Gastroesophageal sphincter (tissue), 4 donors: ENCODE results near the gene SPON1. TPM values are rescaled to one million over a fixed set of nuclear protein-coding genes. Genes with fewer than 3 reads are reported as not detected.

Experiments
- ATAC-seq: fragments of 150-250 bp; one replicate; pipeline ENCODE4 v1.9.1; 2016; ENCODE audit warnings: mild to moderate bottlenecking, moderate library complexity
- H3K27ac ChIP-seq, 4 donors: fragments of 200-600 bp; sonication (generic) in 3 of 4; 1 replicate in 3 of 4; 2 replicates in 1 of 4; pipeline ENCODE4 v1.5.1; 2016 to 2019
- H3K27me3 ChIP-seq: fragments of 200-600 bp; sonication (generic); one replicate; pipeline ENCODE4 v1.5.1; 2019
- H3K36me3 ChIP-seq, 2 donors: fragments of 200-600 bp; sonication (generic); one replicate each; pipeline ENCODE4 v1.5.1; 2019; ENCODE audit warnings: control low read depth in 1 of 2
- H3K4me1 ChIP-seq, 3 donors: fragments of 200-600 bp; sonication (generic); 1 replicate in 2 of 3; 2 replicates in 1 of 3; pipeline ENCODE4 v1.5.1; 2016 to 2019; ENCODE audit warnings: control low read depth in 2 of 3
- H3K4me3 ChIP-seq, 2 donors: fragments of 200-600 bp; sonication (generic); one replicate each; pipeline ENCODE4 v1.5.1; 2019; ENCODE audit warnings: mild to moderate bottlenecking in 1 of 2, moderate library complexity in 1 of 2
- H3K9me3 ChIP-seq, 3 donors: fragments of 200-600 bp; sonication (generic); one replicate each; pipeline ENCODE4 v1.5.1; 2017 to 2019; ENCODE audit warnings: control low read depth in 2 of 3
- EP300 ChIP-seq: sonication (generic); formaldehyde crosslinking; IDR thresholded peaks from one replicate; pipeline ENCODE4 v1.6.1; 2017; ENCODE audit warnings: antibody characterized with exemption, mild to moderate bottlenecking
- POLR2A ChIP-seq, 2 donors: fragments of 450-650 bp; IDR thresholded peaks; one replicate each; pipeline ENCODE4 v1.6.1; 2017; ENCODE audit warnings: antibody characterized with exemption in 2 of 2, mild to moderate bottlenecking in 2 of 2, moderate library complexity in 1 of 2
- POLR2AphosphoS5 ChIP-seq: sonication (generic); formaldehyde crosslinking; IDR thresholded peaks from one replicate; pipeline ENCODE4 v1.6.1; 2017; ENCODE audit warnings: antibody characterized with exemption
- WGBS, 2 donors: methylation state at CpG; one replicate each; pipeline ENCODE4 v1.1.5; 2018; ENCODE audit warnings: low coverage in 1 of 2; 5-methylcytosine and 5-hydroxymethylcytosine counted together
- total RNA-seq, 4 donors: library from RNA; depleted of rRNA; stranded (reverse); fragments of >200 nt; gene quantifications; one replicate each; pipeline ENCODE4 v1.1.0, GENCODE V29; 2016
- TF ChIP-seq, protein P1 (sequence below), 4 experiments: fragments of 200-600 bp in 2 of 4; fragments of 450-650 bp in 2 of 4; sonication (generic) in 1 of 4; IDR thresholded peaks; one replicate each; pipeline ENCODE4 v1.5.1; 2017 to 2019; ENCODE audit warnings: antibody characterized with exemption in 4 of 4, mild to moderate bottlenecking in 2 of 4, moderate library complexity in 2 of 4

SPON1 gene
- total RNA-seq, 4 donors from 2014 or later: 11.0 to 121 (median 64.6) TPM

DNA sequence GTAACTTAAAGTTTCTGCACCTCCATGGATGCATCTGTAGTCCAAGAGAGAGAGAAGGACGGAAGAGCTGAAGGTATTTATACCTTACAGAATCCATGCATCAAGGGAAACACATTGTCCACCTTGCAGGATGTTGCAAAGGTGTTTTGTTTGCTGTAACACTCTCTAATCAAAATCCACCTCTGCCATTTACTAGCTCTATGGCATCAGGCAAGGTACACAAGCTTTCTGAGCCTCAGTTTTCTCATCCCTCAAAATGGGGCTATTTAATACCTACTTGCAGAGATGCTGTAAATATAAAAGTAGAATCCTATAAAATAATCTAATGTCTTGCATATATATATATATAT lies 21.6 kb upstream of the SPON1 start:
- 85 to 86% methylated on average over 1 of the region's 1 CpG for whole genome bisulfite sequencing, 2 donors
- Histone ChIP-seq H3K9me3 (no peaks in the 10 kb centered on the region), H3K4me1 (no peaks in the 10 kb centered on the region), H3K27ac (no peak overlapping the region), H3K27me3 (peaks cover 20% of the 10 kb centered on the region), H3K36me3 (no peaks in the 10 kb centered on the region), H3K4me3 (no peak overlapping the region)
- no peak for ATAC-seq
- TF ChIP-seq, protein P1, sequence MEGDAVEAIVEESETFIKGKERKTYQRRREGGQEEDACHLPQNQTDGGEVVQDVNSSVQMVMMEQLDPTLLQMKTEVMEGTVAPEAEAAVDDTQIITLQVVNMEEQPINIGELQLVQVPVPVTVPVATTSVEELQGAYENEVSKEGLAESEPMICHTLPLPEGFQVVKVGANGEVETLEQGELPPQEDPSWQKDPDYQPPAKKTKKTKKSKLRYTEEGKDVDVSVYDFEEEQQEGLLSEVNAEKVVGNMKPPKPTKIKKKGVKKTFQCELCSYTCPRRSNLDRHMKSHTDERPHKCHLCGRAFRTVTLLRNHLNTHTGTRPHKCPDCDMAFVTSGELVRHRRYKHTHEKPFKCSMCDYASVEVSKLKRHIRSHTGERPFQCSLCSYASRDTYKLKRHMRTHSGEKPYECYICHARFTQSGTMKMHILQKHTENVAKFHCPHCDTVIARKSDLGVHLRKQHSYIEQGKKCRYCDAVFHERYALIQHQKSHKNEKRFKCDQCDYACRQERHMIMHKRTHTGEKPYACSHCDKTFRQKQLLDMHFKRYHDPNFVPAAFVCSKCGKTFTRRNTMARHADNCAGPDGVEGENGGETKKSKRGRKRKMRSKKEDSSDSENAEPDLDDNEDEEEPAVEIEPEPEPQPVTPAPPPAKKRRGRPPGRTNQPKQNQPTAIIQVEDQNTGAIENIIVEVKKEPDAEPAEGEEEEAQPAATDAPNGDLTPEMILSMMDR (IDR thresholded peaks at IDR 0.05): no peak
- TF ChIP-seq POLR2A (IDR thresholded peaks at IDR 0.05) (no peak), EP300 (no peak), POLR2AphosphoS5 (no peak)

DNA sequence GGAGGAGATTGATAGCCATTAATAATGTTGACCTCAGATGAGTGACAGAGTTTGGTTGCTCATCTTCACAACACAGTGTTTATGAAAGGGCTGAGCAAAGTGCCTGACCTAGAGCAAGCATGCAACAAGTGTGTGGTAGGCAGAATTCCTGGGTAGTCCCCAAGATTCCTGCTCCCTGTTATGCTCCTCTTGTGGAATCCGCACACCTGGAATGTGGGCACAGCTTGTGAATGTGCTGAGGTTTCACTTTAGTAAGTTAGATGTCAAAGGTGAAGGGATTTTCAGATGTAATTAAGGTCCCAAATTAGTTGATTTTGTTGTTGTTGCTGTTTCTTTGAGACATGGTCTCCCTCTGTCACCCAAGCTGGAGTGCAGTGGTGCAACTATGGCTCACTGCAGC lies 20.7 kb upstream of the SPON1 start:
- no peak overlapping the region for H3K4me3 ChIP-seq
- WGBS, 2 donors: 89 to 100% methylated on average over 1 of the region's 1 CpG
- no peak overlapping the region for H3K27ac ChIP-seq
- H3K9me3 ChIP-seq: no peaks in the 10 kb centered on the region
- no peaks in the 10 kb centered on the region for H3K36me3 ChIP-seq
- no peaks in the 10 kb centered on the region for H3K4me1 ChIP-seq
- H3K27me3 ChIP-seq: peaks cover 20% of the 10 kb centered on the region
- TF ChIP-seq, protein P1 (IDR thresholded peaks at IDR 0.05): no peak
- TF ChIP-seq EP300 (no peak), POLR2A (IDR thresholded peaks at IDR 0.05) (no peak), POLR2AphosphoS5 (no peak)
- ATAC-seq: no peak

- Histone ChIP-seq H3K27ac (no peak overlapping the region), H3K36me3 (no peaks in the 10 kb centered on the region), H3K4me3 (no peak overlapping the region), H3K9me3 (no peaks in the 10 kb centered on the region), H3K27me3 (peaks cover 20% of the 10 kb centered on the region), H3K4me1 (no peaks in the 10 kb centered on the region)
- WGBS, 2 donors: 86 to 100% methylated on average over 1 of the region's 1 CpG
- TF ChIP-seq POLR2A (IDR thresholded peaks at IDR 0.05): no peak
- no peak for TF ChIP-seq EP300
- TF ChIP-seq, protein P1 (IDR thresholded peaks at IDR 0.05): no peak
- no peak for TF ChIP-seq POLR2AphosphoS5
- ATAC-seq: no peak
Observed at GRCh38 chr11:13942378-13942777, 20.1 kb upstream of the SPON1 start.

- TF ChIP-seq EP300: no peak
- no peak for TF ChIP-seq POLR2AphosphoS5
- TF ChIP-seq, protein P1 (IDR thresholded peaks at IDR 0.05): no peak
- TF ChIP-seq POLR2A (IDR thresholded peaks at IDR 0.05): no peak
- Histone ChIP-seq H3K4me3 (no peak overlapping the region), H3K4me1 (no peaks in the 10 kb centered on the region), H3K27ac (no peak overlapping the region), H3K36me3 (no peaks in the 10 kb centered on the region), H3K9me3 (no peaks in the 10 kb centered on the region), H3K27me3 (peaks cover 20% of the 10 kb centered on the region)
- ATAC-seq: no peak
Observed at GRCh38 chr11:13942971-13943381, 19.5 kb upstream of the SPON1 start.

DNA sequence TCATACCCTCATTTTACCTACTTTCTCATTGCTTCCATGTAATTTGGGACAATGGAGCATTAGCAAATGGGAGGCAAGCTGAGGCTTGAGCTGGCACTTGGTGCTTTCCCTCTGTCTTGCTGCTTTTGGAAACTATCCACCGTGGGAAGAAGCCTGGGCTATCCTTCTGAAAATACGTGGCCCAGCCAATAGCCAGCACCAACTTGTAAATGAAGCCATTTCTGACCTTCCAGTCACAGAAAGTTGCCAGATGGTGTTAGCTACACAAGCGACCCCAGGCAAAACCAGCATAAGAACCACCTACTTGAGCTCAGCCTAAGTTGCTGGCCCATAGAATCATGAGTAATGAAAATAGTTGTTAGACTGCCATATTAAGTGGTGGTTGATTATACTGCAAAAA lies 18.5 kb upstream of the SPON1 start:
- Histone ChIP-seq H3K27me3 (peaks cover 20% of the 10 kb centered on the region), H3K4me3 (no peak overlapping the region), H3K9me3 (no peaks in the 10 kb centered on the region), H3K27ac (no peak overlapping the region), H3K36me3 (no peaks in the 10 kb centered on the region), H3K4me1 (no peaks in the 10 kb centered on the region)
- 80 to 100% methylated on average over 1 to 3 of the region's 3 CpGs for WGBS, 2 donors
- TF ChIP-seq POLR2A (IDR thresholded peaks at IDR 0.05) (no peak), EP300 (no peak), POLR2AphosphoS5 (no peak)
- TF ChIP-seq, protein P1 (IDR thresholded peaks at IDR 0.05): no peak
- no peak for ATAC-seq
